Activated naive CD4-positive, alpha-beta T cell treated with anti-CD3 and anti-CD28 coated beads, Interleukin-2, amount 50 U/mL, for 24 hours (primary cell): ENCODE measurements around the gene DNAAF2.

Experiments
- H3K27ac Mint-ChIP-seq: one replicate; pipeline ENCODE4 v1.8.0; 2021; ENCODE audit warnings: mild to moderate bottlenecking, mixed read lengths
- H3K27me3 Mint-ChIP-seq: one replicate; pipeline ENCODE4 v1.8.0; 2021; ENCODE audit warnings: mixed read lengths
- H3K36me3 Mint-ChIP-seq: one replicate; pipeline ENCODE4 v1.8.0; 2021; ENCODE audit warnings: mixed read lengths
- H3K4me1 Mint-ChIP-seq: one replicate; pipeline ENCODE4 v1.8.0; 2021; ENCODE audit warnings: mixed read lengths
- H3K4me3 Mint-ChIP-seq: one replicate; pipeline ENCODE4 v1.8.0; 2021; ENCODE audit warnings: mild to moderate bottlenecking, mixed read lengths
- H3K9me3 Mint-ChIP-seq: one replicate; pipeline ENCODE4 v1.8.0; 2021; ENCODE audit warnings: mixed read lengths

DNAAF2 gene

DNA sequence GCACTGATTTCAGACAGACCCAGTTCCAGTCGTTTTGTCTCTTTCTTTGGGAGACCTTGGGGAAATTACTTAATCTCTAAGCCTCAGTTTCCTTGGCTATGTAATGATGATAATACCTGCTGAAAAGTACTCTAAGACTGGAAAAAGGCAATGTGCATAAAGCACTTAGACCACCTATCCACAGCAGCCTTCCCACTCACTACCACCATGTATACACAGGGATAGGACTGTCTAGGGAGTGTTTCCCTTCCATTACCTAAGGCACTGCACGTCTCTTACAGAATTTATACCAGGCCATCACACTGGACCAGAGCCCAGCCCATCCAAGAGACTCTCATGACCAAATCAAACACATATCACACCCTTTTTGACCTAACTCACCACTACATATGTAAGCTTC, 55.2 kb downstream of the DNAAF2 start:
- Mint-ChIP-seq H3K4me3 (peak overlapping the region; percentile 1), H3K4me1 (peaks cover 68% of the 10 kb centered on the region), H3K9me3 (no peaks in the 10 kb centered on the region), H3K36me3 (peaks cover 40% of the 10 kb centered on the region), H3K27ac (peak overlapping the region; percentile 69), H3K27me3 (no peaks in the 10 kb centered on the region)

DNA sequence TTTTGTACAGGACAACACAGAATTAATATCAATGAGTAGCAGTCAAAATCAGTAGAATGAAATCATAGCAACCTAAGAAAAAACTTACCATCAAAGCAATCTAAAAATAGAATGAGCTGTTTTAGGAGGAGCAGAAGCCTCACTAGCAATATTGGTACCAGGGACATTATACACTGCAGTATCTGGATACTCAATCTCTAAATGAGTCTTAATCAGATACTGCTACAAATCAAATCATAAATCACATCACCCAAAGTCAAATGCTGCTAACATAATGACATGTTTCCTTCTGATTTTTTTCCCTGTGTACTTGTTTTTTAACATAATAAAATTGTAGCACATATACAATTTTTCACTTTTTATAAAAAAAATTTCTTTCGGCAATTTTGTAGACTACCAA, 56.9 kb downstream of the DNAAF2 start:
- Mint-ChIP-seq H3K4me3 (no peak overlapping the region), H3K36me3 (peaks cover 28% of the 10 kb centered on the region), H3K27ac (no peak overlapping the region), H3K9me3 (no peaks in the 10 kb centered on the region), H3K27me3 (no peaks in the 10 kb centered on the region), H3K4me1 (peaks cover 63% of the 10 kb centered on the region)
